Suppressor macrophage treated with lipopolysaccharide for 4 hours (primary cell): ENCODE data around the gene NACA2.
"Not testable (repeated sequence)": the region's sequence is repeated elsewhere in the genome, so short reads cannot be mapped to it uniquely, and the experiment has no call there.

ENCODE experiments used
- DNase-seq: peaks from one replicate; pipeline ENCODE4 v3.0.0-alpha.2; 2020

NACA2 gene

DNA sequence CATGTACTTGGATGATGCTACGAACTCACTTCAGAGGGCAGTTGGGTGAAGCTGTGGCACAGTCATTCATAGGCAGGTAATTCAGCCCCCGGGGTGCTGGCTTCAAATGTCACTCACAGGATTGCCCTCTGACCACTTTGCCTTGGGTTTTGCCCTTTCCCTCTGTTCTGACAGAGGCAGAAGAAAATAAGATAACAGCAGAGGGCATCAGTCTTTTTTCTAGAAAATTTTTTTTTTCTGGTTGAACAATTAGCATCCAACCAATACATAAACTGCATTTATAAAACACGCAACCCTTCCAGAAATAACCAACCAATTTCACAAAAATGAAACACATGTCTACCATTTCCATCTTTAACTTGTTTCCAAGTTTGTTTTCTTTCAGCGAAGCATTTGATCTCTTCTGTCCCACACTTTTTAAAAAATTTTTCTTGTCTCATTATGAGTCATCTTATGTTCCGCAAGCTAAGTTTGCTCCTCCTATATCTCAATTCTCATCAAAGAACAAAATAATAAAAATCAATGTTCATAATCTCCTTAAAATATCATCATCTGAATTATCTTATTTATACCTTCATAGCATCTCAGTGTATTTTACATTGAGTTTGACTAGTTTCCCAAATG lies 15.6 kb downstream of the NACA2 start:
- no peak for DNase-seq

DNA sequence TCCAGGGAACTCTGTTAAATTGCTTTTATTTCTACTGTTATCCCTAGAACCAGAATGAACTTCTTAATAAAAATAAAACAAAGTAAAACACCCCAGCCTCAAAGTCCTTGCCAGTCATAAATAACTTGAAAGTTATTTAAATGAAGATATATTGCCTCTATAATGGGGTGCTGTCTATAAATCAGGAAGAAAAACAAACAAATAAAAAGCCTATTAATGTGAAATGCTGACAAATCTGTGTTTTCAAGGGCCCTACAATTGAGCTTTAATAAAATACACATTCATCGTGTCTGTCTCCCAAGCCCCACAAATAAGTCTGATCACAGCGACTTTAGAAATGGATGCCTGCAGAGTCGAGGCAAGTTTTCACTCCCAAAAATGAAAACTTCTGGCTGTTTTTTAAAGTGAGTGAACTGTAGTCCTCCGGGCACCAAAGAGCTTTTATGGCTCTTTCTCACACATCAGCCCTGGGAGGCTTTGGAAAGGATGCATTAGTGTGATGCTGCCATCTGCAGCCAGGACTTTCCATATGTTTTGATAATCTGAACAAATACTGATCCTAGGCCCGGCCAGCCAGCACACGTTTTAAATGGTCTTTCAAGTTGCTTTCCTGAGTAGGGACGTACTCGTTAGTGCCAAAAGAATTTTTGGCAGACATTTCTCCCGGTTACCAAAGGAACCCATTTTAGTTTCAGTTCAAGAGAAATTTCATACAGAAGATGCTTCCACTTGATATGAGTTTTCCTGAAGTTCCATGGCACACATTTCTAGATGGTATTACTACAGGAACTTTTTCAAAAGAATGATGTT lies 16.3 kb downstream of the NACA2 start:
- DNase-seq = no peak

DNA sequence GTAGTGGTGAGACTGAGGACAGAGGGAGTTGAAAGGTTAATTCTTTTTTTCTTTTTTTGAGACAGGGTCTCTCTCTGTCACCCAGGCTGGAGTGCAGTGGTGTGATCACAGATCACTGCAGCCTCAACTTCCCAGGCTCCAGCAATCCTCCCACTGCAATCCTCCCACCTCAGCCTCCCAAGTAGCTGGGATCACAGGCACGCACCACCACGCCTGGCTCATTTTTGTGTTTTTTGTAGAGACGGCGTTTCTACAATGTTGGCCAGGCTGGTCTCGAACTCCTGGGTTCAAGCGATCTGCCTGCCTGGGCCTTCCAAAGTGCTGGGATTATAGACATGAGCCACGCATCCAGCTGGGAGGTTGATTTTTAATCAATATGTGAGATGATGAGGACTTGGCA lies 18.5 kb downstream of the NACA2 start:
- not testable (repeated sequence) for DNase-seq

DNA sequence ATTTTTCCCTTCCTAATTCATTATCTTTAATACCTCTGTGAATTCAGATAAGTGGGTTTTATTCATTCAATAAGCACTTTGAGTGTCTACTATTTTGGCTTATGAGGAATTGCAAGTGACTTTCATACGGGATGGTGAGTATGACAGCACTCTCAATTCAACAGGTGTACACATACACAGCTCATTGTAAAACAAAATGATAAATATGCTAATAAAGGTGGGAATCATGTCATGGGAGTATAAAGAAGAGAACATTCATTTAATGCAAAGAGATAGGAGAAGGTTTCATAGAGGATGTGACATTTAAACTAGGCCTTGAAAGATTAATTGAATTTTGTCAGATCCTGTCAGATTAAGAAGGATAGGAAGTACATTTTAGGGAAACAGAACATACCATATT lies 19.4 kb downstream of the NACA2 start:
- no peak for DNase-seq

DNA sequence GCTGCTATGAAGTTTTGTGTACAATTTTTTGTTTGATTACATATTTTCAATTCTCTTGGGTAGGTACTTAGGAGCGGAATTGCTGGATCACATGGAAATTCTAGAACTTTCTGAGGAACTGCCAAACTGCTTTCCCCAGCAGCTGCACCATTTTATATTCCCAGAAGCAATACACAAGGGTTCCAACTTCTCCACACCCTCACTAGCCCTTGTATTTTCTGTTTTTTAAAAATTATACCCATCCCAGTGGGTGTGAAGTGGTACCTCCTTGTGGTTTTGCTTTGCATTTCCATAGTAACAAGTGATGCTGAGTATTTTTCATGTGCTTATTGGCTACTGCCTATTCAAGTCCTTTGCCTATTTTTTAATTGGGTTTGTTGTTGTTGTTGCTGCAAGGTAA lies 20.9 kb downstream of the NACA2 start:
- DNase-seq = peak; percentile 3

DNA sequence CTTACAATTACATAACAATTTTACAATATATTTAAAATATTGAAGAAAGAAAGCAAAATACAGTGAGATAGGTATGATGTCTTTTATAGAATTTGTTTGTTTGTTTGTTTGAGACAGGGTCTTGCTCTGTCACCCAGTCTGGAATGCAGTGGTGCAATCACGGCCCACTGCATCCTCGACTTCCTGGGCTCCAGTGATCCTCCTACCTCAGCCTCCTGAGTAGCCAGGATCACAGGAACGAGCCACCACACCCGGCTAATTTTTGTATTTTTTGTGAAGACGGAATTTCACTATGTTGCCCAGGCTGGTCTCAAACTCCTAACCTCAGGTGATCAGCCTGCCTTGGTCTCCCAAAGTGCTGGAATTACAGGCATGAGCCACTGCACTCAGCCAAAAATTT lies 21.5 kb downstream of the NACA2 start:
- not testable (repeated sequence) for DNase-seq

DNA sequence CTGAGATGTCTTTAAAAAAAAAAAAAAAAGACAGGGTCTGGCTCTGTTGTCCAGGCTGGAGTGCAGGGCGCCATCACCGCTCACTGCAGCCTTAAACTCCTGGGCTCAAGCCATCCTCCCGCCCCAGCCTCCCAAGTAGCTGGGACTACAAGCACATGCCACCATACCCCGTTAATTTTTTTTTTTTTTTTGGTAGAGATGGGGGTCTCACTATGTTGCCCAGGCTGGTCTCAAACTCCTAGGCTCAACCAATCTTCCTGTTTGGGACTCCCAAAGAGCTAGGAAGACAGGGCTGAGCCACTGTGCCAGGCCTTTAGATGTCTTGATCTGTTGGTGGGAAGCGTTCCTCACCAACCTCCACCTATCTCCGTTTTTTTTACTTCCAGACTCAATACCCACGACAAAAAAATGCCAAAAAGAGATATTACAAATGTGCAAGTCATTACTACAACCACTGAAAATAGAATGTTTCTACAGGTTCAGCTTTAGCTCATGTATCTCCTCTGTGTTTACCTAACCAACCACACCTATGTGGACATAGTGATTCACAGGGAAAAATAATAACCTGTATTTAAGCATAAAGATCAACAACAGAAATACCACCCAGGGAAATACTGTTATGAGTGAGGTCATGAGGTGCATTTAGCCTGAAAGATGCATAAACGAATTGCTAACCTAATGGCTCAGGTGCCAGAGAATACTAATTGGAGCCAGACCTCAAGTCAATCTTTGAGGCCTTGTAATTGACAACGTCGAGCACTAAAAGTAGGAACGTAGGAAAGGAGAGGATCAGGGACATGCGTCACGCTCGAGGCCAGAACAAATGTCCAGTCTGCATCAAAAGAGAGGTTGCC lies 22.6 kb downstream of the NACA2 start:
- DNase-seq = no peak

DNA sequence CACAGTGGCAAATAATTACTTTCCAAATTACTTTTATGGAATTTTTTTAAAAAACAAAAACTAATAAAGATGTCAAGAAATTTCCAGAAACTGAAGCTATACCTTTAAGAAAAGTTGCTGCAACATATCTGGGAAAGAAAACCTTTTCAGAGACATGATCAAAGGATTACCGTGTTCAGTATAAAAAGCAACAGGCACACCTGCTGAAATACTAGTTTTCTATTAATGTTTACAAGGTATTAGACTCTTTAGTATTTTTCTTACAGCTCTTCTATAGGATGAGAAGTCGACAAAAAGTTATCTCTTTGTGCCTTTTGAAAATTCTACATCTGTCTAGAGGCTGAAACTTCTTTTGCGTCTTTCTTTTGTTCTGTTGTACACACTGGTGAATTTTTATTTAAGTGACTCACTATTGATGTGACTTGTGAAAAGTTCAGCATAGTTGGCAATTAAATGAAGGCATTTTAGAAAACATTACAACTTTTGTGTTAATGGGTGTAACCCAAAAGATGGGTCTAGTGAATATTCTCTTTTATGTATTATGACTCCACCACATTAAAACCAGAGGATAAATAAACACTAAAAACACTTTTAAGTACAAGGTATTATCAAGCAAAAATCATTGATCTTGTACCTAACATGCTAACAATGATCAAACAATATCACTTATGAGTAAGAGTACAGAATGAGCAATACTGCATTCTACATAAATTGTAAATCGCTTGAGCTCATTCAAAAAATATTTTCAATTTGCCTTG lies 23.8 kb downstream of the NACA2 start:
- DNase-seq = no peak

DNA sequence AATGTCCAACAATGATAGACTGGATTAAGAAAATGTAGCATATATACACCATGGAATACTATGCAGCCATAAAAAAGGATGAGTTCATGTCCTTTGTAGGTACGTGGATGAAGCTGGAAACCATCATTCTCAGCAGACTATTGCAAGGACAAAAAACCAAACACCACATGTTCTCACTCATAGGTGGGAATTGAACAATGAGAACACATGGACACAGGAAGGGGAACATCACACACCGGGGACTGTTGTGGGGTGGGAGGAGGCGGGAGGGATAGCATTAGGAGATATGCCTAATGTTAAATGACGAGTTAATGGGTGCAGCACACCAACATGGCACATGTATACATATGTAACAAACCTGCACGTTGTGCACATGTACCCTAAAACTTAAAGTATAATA lies 24.6 kb downstream of the NACA2 start:
- not testable (repeated sequence) for DNase-seq

DNA sequence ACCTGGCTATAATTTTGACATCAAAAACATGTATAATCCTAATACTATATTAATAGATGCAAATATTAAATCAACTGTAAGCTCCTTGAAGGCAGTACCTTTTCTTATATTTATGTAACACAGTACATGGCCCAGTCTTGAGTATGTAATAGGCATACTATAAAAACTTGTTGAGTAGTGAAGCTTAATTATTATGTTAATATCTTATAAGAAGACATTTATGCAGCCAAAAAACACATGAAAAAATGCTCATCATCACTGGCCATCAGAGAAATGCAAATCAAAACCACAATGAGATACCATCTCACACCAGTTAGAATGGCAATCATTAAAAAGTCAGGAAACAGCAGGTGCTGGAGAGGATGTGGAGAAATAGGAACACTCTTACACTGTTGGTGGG lies 25.2 kb downstream of the NACA2 start:
- not testable (repeated sequence) for DNase-seq

DNA sequence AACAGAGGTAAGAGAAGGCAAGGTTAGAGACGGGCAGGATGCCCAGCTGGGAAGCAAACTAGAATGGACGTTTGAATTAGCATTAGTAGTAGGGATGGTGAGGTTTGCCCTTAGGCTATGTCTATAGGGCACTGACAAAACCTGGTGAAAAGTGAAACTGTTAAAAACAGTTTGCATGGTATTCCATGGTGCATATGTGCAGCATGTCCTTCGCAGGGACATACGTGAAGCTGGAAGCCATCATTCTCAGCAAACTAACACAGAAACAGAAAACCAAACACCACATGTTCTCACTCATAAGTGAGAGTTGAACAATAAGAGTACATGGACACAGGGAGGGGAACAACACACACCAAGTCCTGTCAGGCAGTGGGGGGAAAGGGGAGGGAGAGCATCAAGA lies 25.8 kb downstream of the NACA2 start:
- DNase-seq = no peak

DNA sequence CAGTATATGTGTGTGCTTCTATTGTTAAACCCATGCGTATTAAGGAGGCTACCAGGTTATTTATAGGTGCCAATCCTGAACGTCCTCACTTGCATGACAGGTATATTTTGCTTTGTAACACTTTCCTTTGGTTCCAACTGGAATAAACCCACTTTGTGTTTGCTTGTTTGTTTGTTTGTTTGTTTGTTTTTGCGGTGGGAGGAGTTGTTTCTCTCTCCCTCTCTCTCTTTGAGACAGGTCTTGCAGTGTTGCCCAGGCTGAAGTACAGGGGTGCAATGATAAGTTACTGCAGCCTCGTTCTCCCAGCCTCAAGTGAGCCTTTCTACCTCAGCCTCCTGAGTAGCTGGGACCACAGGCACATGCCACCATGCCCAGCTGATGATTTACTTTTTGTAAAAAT lies 28.7 kb downstream of the NACA2 start:
- no peak for DNase-seq

DNA sequence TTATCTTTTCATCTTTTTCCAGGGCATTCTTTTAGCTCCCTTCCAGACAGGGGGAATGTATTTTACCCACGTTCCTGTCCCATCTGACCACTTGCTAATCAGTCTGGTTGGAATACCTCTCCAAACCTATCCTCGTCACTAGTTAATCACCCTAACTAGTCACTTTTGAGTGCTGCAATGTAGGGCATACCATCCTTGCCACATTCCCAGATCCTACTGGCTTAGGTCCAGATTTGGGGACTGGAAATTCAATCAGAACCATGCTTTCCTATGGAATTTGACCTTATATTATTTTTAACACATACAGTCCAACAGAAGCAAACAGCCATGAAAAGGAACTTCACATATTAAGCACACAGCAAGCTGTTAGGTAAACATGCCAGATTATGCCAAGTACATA lies 29.7 kb downstream of the NACA2 start:
- no peak for DNase-seq

DNA sequence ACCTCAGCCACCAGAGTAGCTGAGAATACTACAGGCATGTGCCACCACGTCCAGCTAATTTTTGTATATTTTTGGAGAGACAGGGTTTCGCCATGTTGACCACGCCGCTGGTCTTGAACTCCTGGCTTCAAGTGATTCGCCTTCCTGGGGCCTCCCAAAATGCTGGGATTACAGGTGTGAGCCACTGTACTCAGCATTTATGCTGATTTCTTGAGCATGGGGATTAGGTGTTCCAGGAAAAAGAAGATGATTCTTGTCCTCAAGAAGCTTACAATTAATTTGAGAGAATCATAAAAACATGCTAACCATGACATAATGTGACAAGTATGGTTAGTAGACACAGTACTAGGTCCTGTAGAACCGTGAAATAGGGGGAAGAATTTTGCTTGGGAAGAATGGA lies 30.9 kb downstream of the NACA2 start:
- no peak for DNase-seq

DNA sequence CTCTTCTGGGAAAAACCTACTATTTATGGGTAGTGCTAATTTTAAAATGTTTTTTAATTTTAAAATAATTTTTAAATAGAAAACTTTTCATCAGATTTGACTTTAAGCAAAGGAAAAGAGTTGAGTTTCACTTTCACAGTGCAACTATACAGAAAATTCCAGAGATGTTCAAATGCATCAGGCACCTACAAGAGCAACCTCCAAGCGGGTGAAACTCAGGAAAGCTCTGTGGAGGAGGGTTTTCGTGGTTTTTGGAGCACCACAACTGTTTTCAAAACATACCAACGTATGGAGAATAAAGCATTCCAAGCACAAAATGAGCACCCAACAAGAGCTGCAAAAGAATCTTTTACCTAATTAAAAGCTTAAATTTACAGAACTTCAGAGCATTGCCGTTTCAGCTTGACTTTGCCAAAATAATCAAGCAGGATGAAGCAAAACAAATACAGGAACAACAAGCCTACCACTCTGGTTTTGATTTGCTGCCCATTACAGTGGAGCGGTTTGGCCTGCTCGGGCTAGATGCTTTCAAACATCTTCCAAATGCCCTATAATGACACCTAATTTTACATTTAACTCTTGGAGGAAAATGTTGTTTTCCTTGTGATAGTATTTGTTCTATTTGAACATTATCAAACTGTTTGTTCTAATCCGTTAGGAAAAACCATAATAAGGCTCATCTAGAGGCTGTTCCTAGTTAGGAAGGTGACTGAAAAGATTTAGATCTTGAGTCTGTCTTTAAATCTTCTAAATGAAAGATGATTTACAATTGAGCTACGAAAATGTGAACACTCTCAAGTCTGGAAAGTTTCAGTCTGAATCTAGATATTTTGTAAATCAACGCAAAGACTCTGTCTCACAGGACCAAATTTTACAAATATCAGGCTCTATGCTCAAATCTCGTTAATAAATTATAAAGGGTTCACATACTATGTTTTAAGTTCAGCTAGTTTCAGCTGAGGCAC lies 34.5 kb downstream of the NACA2 start:
- DNase-seq = no peak

DNA sequence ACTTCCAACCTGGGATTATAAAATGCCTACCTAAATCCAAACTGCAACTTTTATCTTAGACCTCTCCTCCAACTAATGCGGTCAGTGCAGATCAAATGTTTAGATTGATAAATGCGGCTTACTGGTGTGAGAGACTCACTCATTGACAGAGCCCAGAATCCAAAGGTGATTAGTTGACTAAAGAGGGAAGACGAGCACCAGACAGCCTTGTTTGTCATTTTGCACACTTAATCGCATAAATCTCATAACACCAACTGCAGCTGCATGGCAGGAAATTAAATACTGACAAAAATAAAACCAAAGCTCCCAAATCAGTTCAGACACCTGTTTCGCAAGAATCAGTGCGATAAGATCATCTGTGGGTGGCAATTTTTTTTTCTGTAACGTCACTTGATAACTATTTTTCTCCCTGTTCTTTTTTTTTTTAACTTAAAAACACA lies 35.9 kb downstream of the NACA2 start:
- DNase-seq = no peak

DNA sequence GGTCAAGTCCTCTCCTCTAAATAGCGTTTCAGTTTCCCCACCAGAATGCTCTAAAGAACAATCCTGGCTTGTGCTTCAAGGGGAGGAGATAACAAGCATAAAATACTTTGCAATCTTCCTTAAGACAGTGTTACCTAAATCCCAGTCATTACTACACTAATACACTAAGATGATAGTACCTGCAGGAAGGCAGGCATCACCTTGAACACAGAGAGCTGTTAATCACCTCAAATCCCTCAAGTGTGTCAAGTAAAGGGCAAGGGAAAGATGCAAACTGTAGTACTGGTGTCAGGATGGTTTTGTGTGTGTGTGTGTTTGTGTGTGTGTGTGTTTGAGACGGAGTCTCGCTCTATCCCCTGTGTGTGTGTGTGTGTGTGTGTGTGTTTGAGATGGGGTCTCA lies 36.8 kb downstream of the NACA2 start:
- no peak for DNase-seq

DNA sequence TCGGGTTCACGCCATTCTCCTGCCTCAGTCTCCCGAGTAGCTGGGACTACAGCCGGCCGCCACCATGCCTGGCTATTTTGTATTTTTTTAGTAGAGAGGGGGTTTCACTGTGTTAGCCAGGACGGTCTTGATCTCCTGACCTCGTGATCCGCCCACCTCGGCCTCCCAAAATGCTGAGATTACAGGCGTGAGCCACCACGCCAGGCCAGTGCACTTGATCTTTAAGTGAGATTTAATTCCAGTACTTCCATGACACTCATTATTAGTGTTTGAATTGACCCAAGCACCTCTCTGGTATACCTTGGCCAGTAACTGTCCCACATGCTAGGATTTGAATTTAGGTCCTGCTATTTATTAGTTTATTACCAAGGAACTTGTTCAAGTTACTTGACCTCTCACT lies 38.5 kb downstream of the NACA2 start:
- DNase-seq = not testable (repeated sequence)

DNA sequence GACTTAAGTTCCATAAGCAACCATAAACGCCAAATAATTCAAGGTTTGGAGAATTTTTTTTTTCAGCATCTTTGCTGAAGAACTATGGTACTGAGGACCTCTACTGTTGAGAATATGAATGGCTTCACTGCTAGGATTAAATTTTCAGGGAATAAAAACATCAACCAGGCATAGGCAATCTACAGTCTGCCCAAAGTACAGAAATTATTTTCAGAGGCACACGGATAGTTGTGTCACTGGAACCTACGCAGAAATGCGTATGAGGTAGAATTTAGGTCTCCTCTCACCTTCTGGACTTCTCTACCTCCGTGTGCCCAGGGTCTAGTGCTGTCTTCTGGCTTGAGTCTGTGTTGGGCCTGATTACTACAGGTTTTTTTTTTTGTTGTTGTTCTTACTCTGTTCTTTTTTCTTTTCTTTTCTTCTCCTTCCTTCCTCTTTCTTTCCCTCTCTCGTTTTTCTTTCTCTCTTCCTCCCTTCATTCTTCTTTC lies 39.7 kb downstream of the NACA2 start:
- DNase-seq = peak; percentile 44

DNA sequence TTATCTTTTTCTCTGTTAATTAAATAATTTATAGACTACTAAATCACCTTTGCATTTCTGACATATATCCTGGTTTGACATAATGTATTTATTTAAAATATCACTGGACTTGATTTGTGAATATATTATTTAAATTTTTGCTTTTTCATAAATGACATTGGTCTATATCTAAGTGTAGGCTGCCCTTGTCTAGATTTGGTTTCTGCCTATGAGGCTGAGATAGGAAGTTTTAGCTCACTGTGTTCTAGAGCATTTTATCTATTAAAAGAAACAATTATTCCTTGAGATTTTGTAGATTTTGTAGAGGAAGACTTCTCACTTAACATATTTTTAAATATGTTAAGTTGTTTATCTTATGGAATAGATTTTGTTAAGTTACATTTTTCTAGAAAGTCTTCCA lies 43.9 kb downstream of the NACA2 start:
- DNase-seq = no peak

DNA sequence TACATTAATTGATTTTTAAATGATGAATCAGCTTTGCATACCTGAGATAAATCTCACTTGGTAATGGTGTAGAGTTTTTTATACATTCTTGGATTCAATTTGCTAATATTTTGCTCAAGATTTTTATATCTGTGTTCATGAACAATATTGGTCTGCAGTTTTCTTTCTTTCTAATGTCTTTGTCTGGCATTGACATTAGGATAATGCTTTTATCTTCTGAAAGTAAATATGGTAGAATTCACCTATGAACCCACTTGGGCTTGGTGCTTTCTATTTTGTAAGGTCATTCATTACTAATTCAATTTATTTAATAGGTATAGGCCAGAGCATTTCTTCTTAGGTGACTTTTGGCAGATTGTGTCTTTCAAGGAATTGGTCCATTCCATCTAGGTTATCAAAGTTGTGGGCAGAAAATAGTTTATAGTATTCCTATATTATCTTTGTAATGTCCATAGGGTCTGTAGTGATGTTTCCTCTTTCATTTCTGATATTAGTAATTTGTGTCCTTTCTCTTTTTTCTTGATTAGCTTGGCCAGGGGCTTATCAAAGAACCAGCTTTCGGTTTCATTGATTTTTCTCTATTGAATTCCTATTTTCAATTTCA lies 45.6 kb downstream of the NACA2 start:
- DNase-seq = no peak
